Panc1 (cell line): ENCODE measurements around the gene APLNR.

Source experiments
- CTCF ChIP-seq: fragments of 450-650 bp; IDR thresholded peaks from 2 replicates; pipeline ENCODE4 v1.5.1; 2017; ENCODE audit warnings: mild to moderate bottlenecking
- POLR2AphosphoS5 ChIP-seq: IDR thresholded peaks from 2 replicates; pipeline ENCODE4 v1.6.1; 2012; ENCODE audit warnings: mild to moderate bottlenecking, low read depth, low read length, moderate library complexity
- REST ChIP-seq, 2 experiments: IDR thresholded peaks; 2 replicates each; pipeline ENCODE4 v1.6.1; 2011 to 2012; ENCODE audit warnings: low read depth in 2 of 2, control low read depth in 1 of 2, low read length in 1 of 2, mild to moderate bottlenecking in 1 of 2, moderate library complexity in 1 of 2; ENCODE audit not compliant: insufficient read depth in 1 of 2
- SIN3A ChIP-seq: IDR thresholded peaks from 2 replicates; pipeline ENCODE4 v1.6.1; 2012; ENCODE audit warnings: low read depth, mild to moderate bottlenecking, low read length, moderate library complexity, borderline replicate concordance; ENCODE audit not compliant: insufficient read depth
- TCF7L2 ChIP-seq: IDR thresholded peaks from 2 replicates; pipeline ENCODE4 v1.6.1; 2011; ENCODE audit warnings: mild to moderate bottlenecking, low read depth, low read length, inconsistent platforms

- TF ChIP-seq CTCF (no peak), SIN3A (no peak), POLR2AphosphoS5 (no peak), REST (IDR thresholded peaks at IDR 0.05; ENCODE audit: insufficient read depth in 1 of 2, low read depth in 2 of 2, low read length in 1 of 2) (no peak), TCF7L2 (no peak)
Observed at GRCh38 chr11:57260937-57261783, 24.1 kb upstream of the APLNR start.
